ENCODE results near the gene PZP.

The PZP gene

GRCh38 chr12:9109213-9109522, 99.0 kb downstream of the PZP start:
- no peak for DNase-seq

GRCh38 chr12:9108504-9109212, 99.5 kb downstream of the PZP start:
- TF ChIP-seq GATA1 (IDR thresholded peaks at IDR 0.05; ENCODE audit: low read depth, low read length), result no peak
- no peak for TF ChIP-seq POLR2A (IDR thresholded peaks at IDR 0.05; ENCODE audit: low read length)
- no peak for DNase-seq

More at GRCh38 chr12:9109213-9109522, 99.0 kb downstream of the PZP start:
- no peak for TF ChIP-seq GATA1 (IDR thresholded peaks at IDR 0.05; ENCODE audit: low read depth, low read length)
- no peak for TF ChIP-seq POLR2A (IDR thresholded peaks at IDR 0.05; ENCODE audit: low read length)

GRCh38 chr12:9107542-9107873, 100.7 kb downstream of the PZP start:
- no peak for DNase-seq
- TF ChIP-seq POLR2A (IDR thresholded peaks at IDR 0.05; ENCODE audit: low read length) (no peak), GATA1 (IDR thresholded peaks at IDR 0.05; ENCODE audit: low read depth, low read length) (no peak)

- DNase-seq, result no peak
- TF ChIP-seq GATA1 (IDR thresholded peaks at IDR 0.05; ENCODE audit: low read depth, low read length) (no peak), POLR2A (IDR thresholded peaks at IDR 0.05; ENCODE audit: low read length) (no peak)
These were observed 101.3 kb downstream of the PZP start for GRCh38 chr12:9106610-9107541.

- TF ChIP-seq POLR2A (IDR thresholded peaks at IDR 0.05; ENCODE audit: low read length), result no peak
These were observed 102.1 kb downstream of the PZP start for GRCh38 chr12:9106067-9106466.

GRCh38 chr12:9104767-9105423, 103.3 kb downstream of the PZP start:
- DNase-seq, result no peak
- TF ChIP-seq POLR2A (IDR thresholded peaks at IDR 0.05; ENCODE audit: low read length), result no peak
- TF ChIP-seq GATA1 (IDR thresholded peaks at IDR 0.05; ENCODE audit: low read depth, low read length), result no peak

More at GRCh38 chr12:9106067-9106466, 102.1 kb downstream of the PZP start:
- no peak for DNase-seq

GRCh38 chr12:9104087-9104486, 104.1 kb downstream of the PZP start:
- no peak for TF ChIP-seq POLR2A (IDR thresholded peaks at IDR 0.05; ENCODE audit: low read length)
- TF ChIP-seq GATA1 (IDR thresholded peaks at IDR 0.05; ENCODE audit: low read depth, low read length), result no peak

GRCh38 chr12:9103050-9103849, 104.9 kb downstream of the PZP start:
- TF ChIP-seq POLR2A (IDR thresholded peaks at IDR 0.05; ENCODE audit: low read length), result no peak
- DNase-seq, result no peak

More at GRCh38 chr12:9104087-9104486, 104.1 kb downstream of the PZP start:
- no peak for DNase-seq

- TF ChIP-seq GATA1 (IDR thresholded peaks at IDR 0.05; ENCODE audit: low read depth, low read length) (no peak), POLR2A (IDR thresholded peaks at IDR 0.05; ENCODE audit: low read length) (no peak)
- no peak for DNase-seq
These were observed 107.0 kb downstream of the PZP start for GRCh38 chr12:9101018-9101687.

- no peak for DNase-seq
- no peak for TF ChIP-seq GATA1 (IDR thresholded peaks at IDR 0.05; ENCODE audit: low read depth, low read length)
- no peak for TF ChIP-seq POLR2A (IDR thresholded peaks at IDR 0.05; ENCODE audit: low read length)
These were observed 108.5 kb downstream of the PZP start for GRCh38 chr12:9099552-9100190.
